HepG2 (cell line): ENCODE data around the gene ATP9A. TPM values are rescaled to one million over a fixed set of nuclear protein-coding genes. Genes with fewer than 3 reads are reported as not detected.

Experiments used
- EP300 ChIP-seq, 3 experiments: sonication (generic) in 1 of 3; formaldehyde crosslinking in 1 of 3; IDR thresholded peaks; 2 replicates each; pipeline versions ENCODE4 v1.5.1 to v1.6.1; 2011 to 2020; ENCODE audit warnings: low read depth in 2 of 3, low read length in 2 of 3, borderline replicate concordance in 1 of 3, improper control_type of control experiment in 1 of 3, mild to moderate bottlenecking in 1 of 3, missing genetic modification reagents in 1 of 3, moderate library complexity in 1 of 3
- FOSL2 ChIP-seq: sonication (generic); formaldehyde crosslinking; IDR thresholded peaks from 2 replicates; pipeline ENCODE4 v1.4.0; 2020; ENCODE audit warnings: missing genetic modification reagents
- MED13 ChIP-seq: sonication (generic); formaldehyde crosslinking; IDR thresholded peaks from 2 replicates; pipeline ENCODE4 v1.5.0; 2020; ENCODE audit warnings: missing genetic modification reagents
- ZNF280B ChIP-seq: sonication (generic); formaldehyde crosslinking; IDR thresholded peaks from 2 replicates; pipeline ENCODE4 v1.5.0; 2020; ENCODE audit warnings: missing genetic modification reagents, mild to moderate bottlenecking, borderline replicate concordance
- ZNF30 ChIP-seq: sonication (generic); formaldehyde crosslinking; IDR thresholded peaks from 2 replicates; pipeline ENCODE4 v1.5.0; 2020; ENCODE audit warnings: mild to moderate bottlenecking, missing genetic modification reagents
- polyA plus RNA-seq, 8 experiments: library from polyadenylated mRNA; depleted of rRNA in 3 of 8; stranded (reverse) in 7 of 8; unstranded in 1 of 8; fragments of >200 nt; fragmentation: Illumina TruSeq in 4 of 8; extraction: Trizol in 4 of 8; gene quantifications; 2 replicates each; pipeline versions ENCODE4 v1.2.1 to v1.2.3, GENCODE V29; 2011 to 2016; ENCODE audit warnings: low read depth in 4 of 8, missing spikeins in 1 of 8, mixed read lengths in 1 of 8; ENCODE audit not compliant: insufficient read depth in 1 of 8
- total RNA-seq, 5 experiments: library from RNA; depleted of rRNA; stranded (reverse); fragments of >200 nt; fragmentation: Illumina TruSeq; extraction: Trizol; gene quantifications; 2 replicates each; pipeline ENCODE4 v1.2.3, GENCODE V29; 2016; ENCODE audit warnings: low read depth in 1 of 5
- TF ChIP-seq, protein P1 (sequence below): sonication (generic); formaldehyde crosslinking; IDR thresholded peaks from 2 replicates; pipeline ENCODE4 v1.5.1; 2020; ENCODE audit warnings: mild to moderate bottlenecking, missing genetic modification reagents, moderate library complexity
- TF ChIP-seq, protein P2 (sequence below): sonication (generic); formaldehyde crosslinking; IDR thresholded peaks from 2 replicates; pipeline ENCODE4 v1.5.0; 2020; ENCODE audit warnings: mild to moderate bottlenecking, missing genetic modification reagents, moderate library complexity

Gene ATP9A
- total and polyA plus RNA-seq, 2 of the 13 experiments (the other 11 are each of a cell fraction or from before 2014, with no cell fraction given), result 11.8 to 18.5 TPM

DNA sequence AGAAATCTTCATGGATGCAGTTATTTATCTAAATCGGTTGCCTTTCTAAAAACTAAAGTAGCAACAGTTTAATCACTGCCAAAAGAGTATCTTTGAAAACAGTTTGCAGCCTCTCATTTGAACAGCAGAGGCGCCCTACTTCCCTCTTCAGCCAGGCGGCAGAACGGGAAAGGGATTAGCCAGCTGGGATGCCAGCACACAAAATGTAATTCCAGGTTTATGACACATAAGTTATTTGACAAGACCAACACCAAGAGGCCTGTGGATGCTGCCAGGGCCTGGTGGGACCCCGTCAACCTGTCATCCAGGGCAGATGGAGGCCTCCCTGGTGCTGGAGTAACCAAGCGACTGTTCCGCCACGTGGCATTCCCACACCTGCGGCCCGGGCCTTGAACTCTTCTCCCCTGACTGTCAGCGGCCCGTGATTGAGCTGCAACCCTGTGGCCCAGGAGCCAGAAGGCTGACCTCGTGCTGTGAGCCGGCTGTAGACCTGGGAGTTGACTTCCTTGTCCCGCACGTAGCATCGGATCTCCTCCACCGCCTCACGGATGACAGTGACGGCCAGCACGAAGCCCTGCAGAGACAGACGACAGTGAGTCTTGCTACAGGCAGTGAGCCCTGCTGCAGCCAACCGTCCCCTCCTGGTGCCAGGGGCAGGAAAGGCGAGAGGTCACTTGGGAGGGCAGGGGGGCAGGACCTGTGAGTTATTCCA, 55.5 kb downstream of the ATP9A start (continued):
- TF ChIP-seq ZNF280B (CRISPR knock-in tag) (peak; percentile 71; the same call in 1 of the 2 replicates), MED13 (CRISPR knock-in tag) (no peak), FOSL2 (CRISPR knock-in tag) (0 out of 2 replicates have a peak, but pooled peaks have one; percentile 14), ZNF30 (CRISPR knock-in tag) (no peak), EP300 (IDR thresholded peaks at IDR 0.05; ENCODE audit: low read depth in 2 of 2, low read length in 2 of 2) (0 out of 4 replicates have a peak, but pooled peaks of 1 of the 2 experiments have one; percentile 27), EP300 (CRISPR knock-in tag; IDR thresholded peaks at IDR 0.05; ENCODE audit: borderline replicate concordance) (no peak)
- TF ChIP-seq, protein P1, sequence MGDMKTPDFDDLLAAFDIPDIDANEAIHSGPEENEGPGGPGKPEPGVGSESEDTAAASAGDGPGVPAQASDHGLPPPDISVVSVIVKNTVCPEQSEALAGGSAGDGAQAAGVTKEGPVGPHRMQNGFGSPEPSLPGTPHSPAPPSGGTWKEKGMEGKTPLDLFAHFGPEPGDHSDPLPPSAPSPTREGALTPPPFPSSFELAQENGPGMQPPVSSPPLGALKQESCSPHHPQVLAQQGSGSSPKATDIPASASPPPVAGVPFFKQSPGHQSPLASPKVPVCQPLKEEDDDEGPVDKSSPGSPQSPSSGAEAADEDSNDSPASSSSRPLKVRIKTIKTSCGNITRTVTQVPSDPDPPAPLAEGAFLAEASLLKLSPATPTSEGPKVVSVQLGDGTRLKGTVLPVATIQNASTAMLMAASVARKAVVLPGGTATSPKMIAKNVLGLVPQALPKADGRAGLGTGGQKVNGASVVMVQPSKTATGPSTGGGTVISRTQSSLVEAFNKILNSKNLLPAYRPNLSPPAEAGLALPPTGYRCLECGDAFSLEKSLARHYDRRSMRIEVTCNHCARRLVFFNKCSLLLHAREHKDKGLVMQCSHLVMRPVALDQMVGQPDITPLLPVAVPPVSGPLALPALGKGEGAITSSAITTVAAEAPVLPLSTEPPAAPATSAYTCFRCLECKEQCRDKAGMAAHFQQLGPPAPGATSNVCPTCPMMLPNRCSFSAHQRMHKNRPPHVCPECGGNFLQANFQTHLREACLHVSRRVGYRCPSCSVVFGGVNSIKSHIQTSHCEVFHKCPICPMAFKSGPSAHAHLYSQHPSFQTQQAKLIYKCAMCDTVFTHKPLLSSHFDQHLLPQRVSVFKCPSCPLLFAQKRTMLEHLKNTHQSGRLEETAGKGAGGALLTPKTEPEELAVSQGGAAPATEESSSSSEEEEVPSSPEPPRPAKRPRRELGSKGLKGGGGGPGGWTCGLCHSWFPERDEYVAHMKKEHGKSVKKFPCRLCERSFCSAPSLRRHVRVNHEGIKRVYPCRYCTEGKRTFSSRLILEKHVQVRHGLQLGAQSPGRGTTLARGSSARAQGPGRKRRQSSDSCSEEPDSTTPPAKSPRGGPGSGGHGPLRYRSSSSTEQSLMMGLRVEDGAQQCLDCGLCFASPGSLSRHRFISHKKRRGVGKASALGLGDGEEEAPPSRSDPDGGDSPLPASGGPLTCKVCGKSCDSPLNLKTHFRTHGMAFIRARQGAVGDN, result peak; percentile 90
- TF ChIP-seq, protein P2, sequence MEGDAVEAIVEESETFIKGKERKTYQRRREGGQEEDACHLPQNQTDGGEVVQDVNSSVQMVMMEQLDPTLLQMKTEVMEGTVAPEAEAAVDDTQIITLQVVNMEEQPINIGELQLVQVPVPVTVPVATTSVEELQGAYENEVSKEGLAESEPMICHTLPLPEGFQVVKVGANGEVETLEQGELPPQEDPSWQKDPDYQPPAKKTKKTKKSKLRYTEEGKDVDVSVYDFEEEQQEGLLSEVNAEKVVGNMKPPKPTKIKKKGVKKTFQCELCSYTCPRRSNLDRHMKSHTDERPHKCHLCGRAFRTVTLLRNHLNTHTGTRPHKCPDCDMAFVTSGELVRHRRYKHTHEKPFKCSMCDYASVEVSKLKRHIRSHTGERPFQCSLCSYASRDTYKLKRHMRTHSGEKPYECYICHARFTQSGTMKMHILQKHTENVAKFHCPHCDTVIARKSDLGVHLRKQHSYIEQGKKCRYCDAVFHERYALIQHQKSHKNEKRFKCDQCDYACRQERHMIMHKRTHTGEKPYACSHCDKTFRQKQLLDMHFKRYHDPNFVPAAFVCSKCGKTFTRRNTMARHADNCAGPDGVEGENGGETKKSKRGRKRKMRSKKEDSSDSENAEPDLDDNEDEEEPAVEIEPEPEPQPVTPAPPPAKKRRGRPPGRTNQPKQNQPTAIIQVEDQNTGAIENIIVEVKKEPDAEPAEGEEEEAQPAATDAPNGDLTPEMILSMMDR (CRISPR knock-in tag), result peak; percentile 43
